Keratinocyte (primary cell): ENCODE data around the gene ALDH3A1. TPM values are rescaled to one million over a fixed set of nuclear protein-coding genes. Genes with fewer than 3 reads are reported as not detected.

Experiments used
- DNase-seq: peaks from one replicate; pipeline ENCODE4 v3.0.0-alpha.2; 2011; ENCODE audit warnings: low read depth, missing footprints, low spot score
- FAIRE-seq: peaks from 2 replicates; lab custom pipeline; 2011; peaks lifted over from hg19 to GRCh38; lab: Jason Lieb, UNC
- H2AFZ ChIP-seq: 2 replicates; pipeline ENCODE4 v1.6.0; 2012; ENCODE audit warnings: low read length, control low read depth, inconsistent platforms; ENCODE audit not compliant: control insufficient read depth
- H3K27ac ChIP-seq: 2 replicates; pipeline ENCODE4 v1.5.1; 2011; ENCODE audit warnings: low read length; ENCODE audit not compliant: control insufficient read depth, insufficient read depth
- H3K27me3 ChIP-seq: 3 replicates; pipeline ENCODE4 v1.6.0; 2011; ENCODE audit warnings: low read length; ENCODE audit not compliant: control insufficient read depth, insufficient read depth; ENCODE audit errors: extremely low read depth
- H3K36me3 ChIP-seq, 2 experiments: 2 replicates in 1 of 2; 3 replicates in 1 of 2; pipeline ENCODE4 v1.5.1; 2011; ENCODE audit warnings: low read length in 2 of 2, mild to moderate bottlenecking in 1 of 2; ENCODE audit not compliant: control insufficient read depth in 2 of 2, insufficient read depth in 2 of 2; ENCODE audit errors: extremely low read depth in 1 of 2
- H3K4me1 ChIP-seq: 3 replicates; pipeline ENCODE4 v1.5.1; 2011; ENCODE audit warnings: low read length; ENCODE audit not compliant: control insufficient read depth, insufficient read depth; ENCODE audit errors: extremely low read depth
- H3K4me2 ChIP-seq: 3 replicates; pipeline ENCODE4 v1.6.0; 2011; ENCODE audit warnings: low read depth, low read length; ENCODE audit not compliant: control insufficient read depth, insufficient read depth; ENCODE audit errors: extremely low read depth
- H3K4me3 ChIP-seq, 3 experiments: fragments of 200-600 bp in 1 of 3; sonication (generic) in 1 of 3; 2 replicates in 2 of 3; 3 replicates in 1 of 3; pipeline ENCODE4 v1.5.1; 2011 to 2016; ENCODE audit warnings: low read length in 3 of 3, mild to moderate bottlenecking in 3 of 3, control low read depth in 2 of 3, inconsistent platforms in 1 of 3, low read depth in 1 of 3, mixed read lengths in 1 of 3, mixed run types in 1 of 3, moderate library complexity in 1 of 3; ENCODE audit not compliant: control insufficient read depth in 2 of 3, insufficient read depth in 2 of 3; ENCODE audit errors: extremely low read depth in 1 of 3
- H3K79me2 ChIP-seq: 2 replicates; pipeline ENCODE4 v1.6.0; 2012; ENCODE audit warnings: low read length; ENCODE audit not compliant: control insufficient read depth, insufficient read depth
- H3K9ac ChIP-seq: 3 replicates; pipeline ENCODE4 v1.6.0; 2011; ENCODE audit warnings: low read length; ENCODE audit not compliant: control insufficient read depth, insufficient read depth; ENCODE audit errors: extremely low read depth
- H3K9me1 ChIP-seq: 3 replicates; pipeline ENCODE4 v1.6.0; 2011; ENCODE audit warnings: low read length; ENCODE audit not compliant: control insufficient read depth, insufficient read depth; ENCODE audit errors: extremely low read depth
- H3K9me3 ChIP-seq: 2 replicates; pipeline ENCODE4 v1.5.1; 2012; ENCODE audit warnings: low read depth, low read length; ENCODE audit not compliant: control insufficient read depth
- H4K20me1 ChIP-seq: 3 replicates; pipeline ENCODE4 v1.6.0; 2011; ENCODE audit warnings: low read length; ENCODE audit not compliant: control insufficient read depth, insufficient read depth; ENCODE audit errors: extremely low read depth
- CTCF ChIP-seq, 3 experiments: IDR thresholded peaks in 1 of 3; conservative IDR thresholded peaks in 1 of 3; optimal IDR thresholded peaks in 1 of 3; 2 replicates in 2 of 3; 3 replicates in 1 of 3; pipeline versions ENCODE3 to v1.5.1; 2011; ENCODE audit warnings: low read length in 3 of 3, mild to moderate bottlenecking in 3 of 3, moderate library complexity in 2 of 3, control low read depth in 1 of 3, inconsistent platforms in 1 of 3; ENCODE audit not compliant: insufficient read depth in 2 of 3; ENCODE audit errors: extremely low read depth in 1 of 3
- EZH2 ChIP-seq: IDR thresholded peaks from one replicate; pipeline ENCODE4 v1.6.1; 2012; ENCODE audit warnings: inconsistent platforms, mild to moderate bottlenecking, low read length, moderate library complexity
- dilution Hi-C: fragments of 300-500 bp; cut with MboI; formaldehyde crosslinking; loops from one replicate; pipeline ENCODE4 v1.7.0; 2020; ENCODE audit warnings: low sequenced_read_pairs; ENCODE audit not compliant: extremely low pct_ligation_motif_present
- polyA plus RNA-seq, 5 experiments: library from polyadenylated mRNA; depleted of rRNA in 3 of 5; stranded (reverse) in 3 of 5; stranded (forward) in 1 of 5; unstranded in 1 of 5; fragments of >200 nt; gene quantifications; 1 replicate in 1 of 5; 2 replicates in 3 of 5; 3 replicates in 1 of 5; pipeline versions ENCODE4 v1.2.1 to v1.2.3, GENCODE V29; 2011 to 2012; ENCODE audit warnings: missing spikeins in 2 of 5, low read depth in 1 of 5, low replicate concordance in 1 of 5

Gene ALDH3A1
- polyA plus RNA-seq, 1 donor (not counting 4 experiments of a cell fraction or from before 2014, with no cell fraction given): 5.8 TPM

DNA sequence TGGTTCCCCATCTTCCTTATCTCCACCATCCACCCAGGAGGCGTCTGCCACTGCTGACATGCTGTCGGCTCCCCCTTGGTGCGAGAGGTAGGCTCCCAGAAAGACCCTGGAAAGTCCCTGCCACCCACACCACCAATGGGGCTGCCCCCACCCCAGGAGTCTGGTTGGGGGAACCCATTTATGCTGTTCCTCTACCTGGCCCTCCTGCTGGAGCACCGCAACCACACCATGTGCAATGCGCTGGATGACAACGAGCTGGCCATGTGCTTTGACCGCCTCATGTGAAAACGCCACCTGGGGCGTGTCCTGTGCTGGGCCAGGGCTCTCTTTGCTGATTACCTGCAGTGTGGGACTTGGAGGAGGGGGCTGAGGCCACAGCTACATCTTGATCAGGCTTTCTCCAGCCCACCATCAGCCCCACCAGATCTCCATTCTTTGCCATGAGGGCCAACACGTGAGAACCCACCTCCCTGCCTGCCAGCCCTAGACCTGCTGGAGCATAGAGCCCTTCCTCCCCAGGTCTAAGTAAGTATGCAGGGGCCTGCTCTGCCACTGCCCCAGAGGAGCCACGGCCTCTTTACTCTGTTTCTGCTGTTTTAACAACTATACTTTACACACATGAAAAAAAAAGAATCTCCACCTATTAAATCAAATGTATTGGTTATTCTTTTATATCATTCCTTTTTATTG lies 7.9 kb upstream of the ALDH3A1 start:
- Histone ChIP-seq H3K36me3 (no peaks in the 10 kb centered on the region), H3K27me3 (no peaks in the 10 kb centered on the region), H2AFZ (no peak overlapping the region), H3K27ac (no peak overlapping the region), H4K20me1 (no peaks in the 10 kb centered on the region), H3K9ac (no peak overlapping the region), H3K9me3 (no peaks in the 10 kb centered on the region), H3K4me3 (no peak overlapping the region), H3K79me2 (no peaks in the 10 kb centered on the region), H3K9me1 (no peaks in the 10 kb centered on the region), H3K4me1 (peaks cover 29% of the 10 kb centered on the region), H3K4me2 (no peak overlapping the region)
- dilution Hi-C loops: no loop called here
- no peak for FAIRE-seq
- no peak for DNase-seq
- TF ChIP-seq CTCF (optimal IDR thresholded peaks at IDR 0.05 in 1 of 3, IDR thresholded peaks at IDR 0.05 in 1 of 3, conservative IDR thresholded peaks at IDR 0.05 in 1 of 3; ENCODE audit: extremely low read depth in 1 of 3, insufficient read depth in 2 of 3, low read length in 3 of 3): no peak
- TF ChIP-seq EZH2: no peak

DNA sequence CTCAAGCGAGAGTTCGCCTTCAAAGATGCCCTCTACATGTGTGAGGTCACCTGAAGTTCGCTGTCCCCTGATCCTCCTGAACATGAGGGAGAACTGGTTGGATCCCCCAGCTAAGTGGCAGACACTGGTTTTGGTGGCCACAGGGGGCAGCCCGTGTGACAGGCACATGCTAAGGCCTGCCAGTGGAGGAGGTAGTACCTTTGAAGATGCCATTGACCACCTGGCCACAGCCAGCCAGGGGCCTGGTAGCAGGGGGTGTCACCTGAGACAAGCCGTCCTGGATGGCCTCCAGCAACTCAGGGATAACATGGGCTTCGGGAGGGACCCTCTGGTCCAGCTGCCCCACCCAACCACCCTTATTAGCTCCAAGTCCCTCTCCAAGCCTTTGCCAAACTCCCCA lies 7.3 kb upstream of the ALDH3A1 start:
- no peak overlapping the region for H2AFZ ChIP-seq
- peaks cover 35% of the 10 kb centered on the region for H3K4me1 ChIP-seq
- H3K9me1 ChIP-seq: no peaks in the 10 kb centered on the region
- dilution Hi-C loops: no loop called here
- no peak overlapping the region for H3K4me3 ChIP-seq
- H3K79me2 ChIP-seq: no peaks in the 10 kb centered on the region
- no peak overlapping the region for H3K27ac ChIP-seq
- no peaks in the 10 kb centered on the region for H3K27me3 ChIP-seq
- DNase-seq: no peak
- no peaks in the 10 kb centered on the region for H3K36me3 ChIP-seq
- no peaks in the 10 kb centered on the region for H3K9me3 ChIP-seq
- H4K20me1 ChIP-seq: no peaks in the 10 kb centered on the region
- TF ChIP-seq EZH2 (no peak), CTCF (optimal IDR thresholded peaks at IDR 0.05 in 1 of 3, IDR thresholded peaks at IDR 0.05 in 1 of 3, conservative IDR thresholded peaks at IDR 0.05 in 1 of 3; ENCODE audit: extremely low read depth in 1 of 3, insufficient read depth in 2 of 3, low read length in 3 of 3) (no peak)
- no peak overlapping the region for H3K9ac ChIP-seq
- H3K4me2 ChIP-seq: no peak overlapping the region
- no peak for FAIRE-seq
